ENCODE measurements around the gene PLA2G4F.

- TF ChIP-seq POLR2AphosphoS5 (IDR thresholded peaks at IDR 0.05; ENCODE audit: low read depth, low read length) (no peak), POLR2A (IDR thresholded peaks at IDR 0.05; ENCODE audit: borderline replicate concordance, extremely low read depth, insufficient read depth, insufficient read length) (no peak), CTCF (IDR thresholded peaks at IDR 0.05 in 2 of 3, conservative IDR thresholded peaks at IDR 0.05 in 1 of 3; ENCODE audit: borderline replicate concordance in 1 of 3, insufficient read depth in 1 of 3, low read depth in 2 of 3, low read length in 2 of 3) (no peak), SIN3A (IDR thresholded peaks at IDR 0.05; ENCODE audit: low read depth) (no peak), JUND (IDR thresholded peaks at IDR 0.05) (no peak), RAD21 (IDR thresholded peaks at IDR 0.05; ENCODE audit: low read depth) (no peak), ATF3 (IDR thresholded peaks at IDR 0.05) (no peak), REST (IDR thresholded peaks at IDR 0.05; ENCODE audit: low read depth) (no peak), SP1 (IDR thresholded peaks at IDR 0.05; ENCODE audit: low read depth) (no peak), MAX (IDR thresholded peaks at IDR 0.05) (no peak), TCF7L2 (IDR thresholded peaks at IDR 0.05; ENCODE audit: borderline replicate concordance, extremely low read depth, insufficient read depth, insufficient read length) (no peak), ZBTB33 (IDR thresholded peaks at IDR 0.05; ENCODE audit: extremely low read depth, insufficient replicate concordance, low read length) (no peak)
These were observed 28.0 kb downstream of the PLA2G4F start for GRCh38 chr15:42128476-42128875.

Data from HCT116 (cell line).